GM18517 (cell line): ENCODE measurements around the gene FAM50B.
"Not testable (repeated sequence)": the region's sequence is repeated elsewhere in the genome, so short reads cannot be mapped to it uniquely, and the experiment has no call there.

Experiments used
- ATAC-seq: cut with Tn5 transposase; IDR thresholded peaks from one replicate; pipeline ENCODE4 v1.9.1; 2021; ENCODE audit warnings: mild to moderate bottlenecking, moderate library complexity; ENCODE audit not compliant: unreplicated experiment

Gene FAM50B

GRCh38 chr6:3847521-3847920 lies 1.7 kb upstream of the FAM50B start:
- ATAC-seq: no peak

- no peak for ATAC-seq
Observed at GRCh38 chr6:3848380-3848779, 793 bp upstream of the FAM50B start.

- no peak for ATAC-seq
Observed at GRCh38 chr6:3849681-3850450, 693 bp downstream of the FAM50B start.

GRCh38 chr6:3850451-3851203 lies 1.5 kb downstream of the FAM50B start:
- ATAC-seq: no peak

GRCh38 chr6:3851839-3852238 lies 2.7 kb downstream of the FAM50B start:
- no peak for ATAC-seq

- ATAC-seq: no peak
Observed at GRCh38 chr6:3852391-3852790, 3.2 kb downstream of the FAM50B start.

- no peak for ATAC-seq
Observed at GRCh38 chr6:3855866-3856265, 6.7 kb downstream of the FAM50B start.

GRCh38 chr6:3856576-3856975 lies 7.4 kb downstream of the FAM50B start:
- ATAC-seq: no peak

- ATAC-seq: no peak
Observed at GRCh38 chr6:3857468-3858456, 8.6 kb downstream of the FAM50B start.

- ATAC-seq: no peak
Observed at GRCh38 chr6:3859878-3860552, 10.8 kb downstream of the FAM50B start.

GRCh38 chr6:3861424-3861823 lies 12.3 kb downstream of the FAM50B start:
- ATAC-seq: no peak

- ATAC-seq: no peak
Observed at GRCh38 chr6:3862038-3862437, 12.9 kb downstream of the FAM50B start.

- not testable (repeated sequence) for ATAC-seq
Observed at GRCh38 chr6:3863322-3863721, 14.1 kb downstream of the FAM50B start.

GRCh38 chr6:3865463-3865862 lies 16.3 kb downstream of the FAM50B start:
- no peak for ATAC-seq

- no peak for ATAC-seq
Observed at GRCh38 chr6:3867641-3868502, 18.7 kb downstream of the FAM50B start.

- ATAC-seq: no peak
Observed at GRCh38 chr6:3868544-3868943, 19.4 kb downstream of the FAM50B start.

GRCh38 chr6:3869284-3869631 lies 20.1 kb downstream of the FAM50B start:
- no peak for ATAC-seq

GRCh38 chr6:3869632-3870527 lies 20.7 kb downstream of the FAM50B start:
- no peak for ATAC-seq

- no peak for ATAC-seq
Observed at GRCh38 chr6:3870528-3870925, 21.4 kb downstream of the FAM50B start.
